Suppressor macrophage treated with lipopolysaccharide for 1 hour (primary cell): Measurements from ENCODE around the gene COL27A1.

Source experiments
- DNase-seq, 3 donors: peaks; one replicate each; pipeline ENCODE4 v3.0.0-alpha.2; 2020 to 2022

COL27A1 gene

GRCh38 chr9:114207845-114208244, 52.5 kb downstream of the COL27A1 start:
- DNase-seq, result no peak

GRCh38 chr9:114209151-114209550, 53.8 kb downstream of the COL27A1 start:
- no peak for DNase-seq

DNA sequence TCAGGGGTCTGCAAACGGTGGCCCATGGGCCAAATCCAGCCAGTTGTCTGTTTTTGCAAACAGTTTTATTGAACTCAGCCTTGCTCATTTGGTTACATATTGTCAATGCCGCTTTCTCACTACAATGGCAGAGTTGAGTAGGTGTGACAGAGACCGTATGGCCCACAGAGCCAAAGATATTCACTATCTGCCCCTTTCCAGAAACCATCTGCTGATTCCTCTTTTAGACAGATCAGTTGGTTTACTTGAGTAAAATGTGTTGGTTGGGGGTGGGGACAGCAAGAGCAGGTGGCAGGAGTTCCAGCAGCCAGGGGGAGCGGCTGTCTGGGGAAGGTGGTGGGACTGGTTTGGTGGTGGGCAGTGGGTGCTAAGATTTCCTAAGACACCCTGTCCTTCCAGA, 54.8 kb downstream of the COL27A1 start:
- DNase-seq, result no peak

GRCh38 chr9:114210691-114211276, 55.4 kb downstream of the COL27A1 start:
- DNase-seq, result no peak

DNA sequence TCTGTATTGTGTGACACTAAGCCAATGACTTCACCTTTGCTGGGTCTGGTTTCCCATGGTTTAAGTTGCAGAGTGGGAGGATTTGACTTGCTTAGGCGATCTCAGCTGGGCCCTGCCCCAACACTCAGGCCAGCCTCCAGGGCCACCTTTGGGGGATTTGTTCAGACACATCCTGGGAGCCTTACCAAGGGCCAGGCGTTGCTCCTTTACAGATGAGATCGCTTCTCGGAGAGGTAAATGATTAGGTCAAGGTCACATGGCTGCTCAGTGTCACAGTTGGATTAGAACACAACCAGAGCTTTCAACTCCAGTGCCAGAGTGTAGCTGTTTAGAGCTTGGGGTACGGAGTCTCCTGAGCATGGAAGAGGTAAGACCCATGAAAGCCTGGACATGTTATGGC, 57.5 kb downstream of the COL27A1 start:
- DNase-seq, result no peak

DNA sequence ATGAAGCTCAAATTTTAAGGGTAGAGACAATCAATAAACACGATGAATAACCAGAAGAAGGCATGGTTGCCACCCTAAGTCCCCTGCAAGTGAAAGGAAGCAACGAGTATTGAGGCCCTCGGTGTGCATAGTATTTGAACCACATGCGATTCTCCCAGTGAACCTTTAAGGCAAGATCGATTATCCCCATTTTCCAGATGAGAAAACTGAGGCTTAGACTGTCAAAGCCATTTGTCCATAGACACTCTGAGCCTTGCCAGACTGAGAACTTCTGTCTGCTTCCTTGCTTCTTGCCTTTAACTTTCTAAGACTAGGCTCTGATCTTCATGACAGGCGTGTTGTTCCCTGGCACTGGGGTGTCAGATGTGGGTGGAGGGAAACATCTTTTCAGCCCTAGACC, 58.2 kb downstream of the COL27A1 start:
- DNase-seq, result no peak

- DNase-seq, result no peak
Measured at GRCh38 chr9:114214181-114214580, 58.8 kb downstream of the COL27A1 start.

- no peak for DNase-seq
Measured at GRCh38 chr9:114214686-114215414, 59.5 kb downstream of the COL27A1 start.

GRCh38 chr9:114216081-114216480, 60.7 kb downstream of the COL27A1 start:
- DNase-seq, result no peak

- DNase-seq, result no peak
Measured at GRCh38 chr9:114216976-114217375, 61.6 kb downstream of the COL27A1 start.

DNA sequence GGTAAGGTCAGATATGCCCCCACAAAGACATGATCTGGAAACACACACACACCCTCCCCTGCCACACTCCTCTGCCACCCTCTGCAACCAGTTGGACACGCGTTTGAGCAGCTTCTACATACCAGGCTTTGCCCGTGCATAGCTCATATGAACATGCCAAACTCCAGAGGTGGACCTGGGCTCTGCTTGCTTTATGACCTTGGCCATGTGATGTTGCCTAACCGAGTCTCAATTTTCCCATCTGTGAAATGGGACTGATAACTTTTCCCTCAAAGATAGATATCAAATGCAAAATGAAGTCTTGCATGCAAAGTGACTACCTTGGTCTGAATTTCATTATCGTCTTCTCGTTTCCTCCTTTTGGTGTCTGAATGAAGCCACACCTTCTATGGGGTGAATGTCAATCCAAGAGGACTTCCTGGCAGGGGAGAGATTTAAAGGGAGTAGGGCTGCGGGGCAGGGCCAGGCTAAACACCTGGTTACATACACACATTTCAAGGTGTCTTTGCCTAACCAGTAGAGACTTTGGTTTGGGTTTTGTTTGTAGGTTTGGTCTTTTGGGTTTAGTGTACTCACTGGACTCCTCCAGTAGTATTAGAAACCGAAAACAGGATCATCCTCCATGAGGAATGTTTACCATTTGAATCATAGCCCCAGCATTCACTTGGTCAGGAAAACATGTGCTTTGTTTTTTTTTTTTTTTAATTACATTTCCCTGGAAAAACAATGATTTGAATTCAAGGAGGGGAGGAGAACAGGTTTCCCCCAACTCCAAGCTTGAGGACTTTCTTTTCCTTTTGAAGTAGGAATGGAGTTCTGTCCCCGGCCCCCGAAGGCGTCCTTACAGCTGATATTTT, 63.2 kb downstream of the COL27A1 start:
- DNase-seq, result no peak

DNA sequence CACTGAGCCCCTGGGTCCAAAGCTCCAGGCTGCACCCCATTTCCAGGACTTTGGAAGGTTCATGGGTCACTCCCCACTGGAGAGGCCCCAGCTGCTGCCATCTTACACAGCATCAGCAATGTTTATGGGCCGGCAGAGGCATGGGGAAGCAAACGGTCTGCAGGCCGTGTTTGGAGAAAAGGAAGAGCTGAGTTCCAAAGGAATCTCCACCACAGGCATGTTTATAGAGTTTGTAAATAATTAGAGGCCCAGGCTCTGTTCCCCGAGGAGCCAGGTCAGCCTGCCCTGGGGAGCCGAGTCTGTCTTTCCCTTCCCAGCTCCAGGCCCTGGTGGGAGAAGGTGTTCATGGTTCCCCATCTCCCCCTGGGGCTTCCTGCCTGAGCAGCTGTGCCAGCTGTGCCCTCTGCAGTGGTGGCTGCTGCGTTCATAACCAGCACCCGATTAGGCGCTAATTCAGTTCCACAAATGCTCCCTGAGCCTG, 64.8 kb downstream of the COL27A1 start:
- no peak for DNase-seq

DNA sequence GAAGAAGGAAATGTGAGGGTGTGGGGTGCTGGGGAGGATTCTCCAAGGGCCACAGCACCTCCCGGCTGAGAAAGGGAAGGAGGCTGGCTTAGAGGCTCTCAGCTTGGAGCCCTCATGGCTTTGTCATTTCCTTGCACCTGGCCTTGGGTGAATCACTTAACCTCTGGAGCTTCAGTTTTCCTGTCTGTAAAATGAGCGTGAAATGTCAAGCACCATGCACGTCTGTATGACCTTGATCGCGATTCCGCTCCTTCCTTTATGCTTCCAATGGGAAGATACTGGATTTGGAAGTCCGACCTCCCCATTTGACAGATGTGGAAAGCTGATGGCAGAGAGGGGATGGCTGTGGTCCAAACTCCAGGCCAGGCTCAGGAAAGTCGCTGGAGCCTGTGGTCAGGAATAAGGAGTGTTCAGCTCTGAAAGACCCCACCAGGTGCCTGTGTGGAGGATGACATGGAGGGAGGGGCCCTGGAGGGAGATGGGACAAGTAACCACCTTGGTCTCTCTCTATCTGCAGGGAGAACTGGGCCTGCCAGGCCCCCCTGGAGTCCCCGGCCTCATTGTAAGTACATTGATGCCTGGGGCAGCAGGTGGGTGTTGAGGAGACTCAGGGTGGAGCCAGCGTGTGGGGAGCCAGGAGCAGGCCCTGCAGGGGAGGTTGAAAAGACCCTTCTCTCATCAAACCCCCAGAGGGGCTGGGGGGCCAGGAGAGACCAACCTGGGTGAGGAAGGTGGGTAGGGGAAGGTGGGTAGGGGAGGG, 66.5 kb downstream of the COL27A1 start:
- DNase-seq, result no peak

- peak; percentile 49 to 63 (median 62) for DNase-seq
Measured at GRCh38 chr9:114223564-114224246, 68.4 kb downstream of the COL27A1 start.

- DNase-seq, result no peak
Measured at GRCh38 chr9:114224247-114224610, 68.9 kb downstream of the COL27A1 start.

DNA sequence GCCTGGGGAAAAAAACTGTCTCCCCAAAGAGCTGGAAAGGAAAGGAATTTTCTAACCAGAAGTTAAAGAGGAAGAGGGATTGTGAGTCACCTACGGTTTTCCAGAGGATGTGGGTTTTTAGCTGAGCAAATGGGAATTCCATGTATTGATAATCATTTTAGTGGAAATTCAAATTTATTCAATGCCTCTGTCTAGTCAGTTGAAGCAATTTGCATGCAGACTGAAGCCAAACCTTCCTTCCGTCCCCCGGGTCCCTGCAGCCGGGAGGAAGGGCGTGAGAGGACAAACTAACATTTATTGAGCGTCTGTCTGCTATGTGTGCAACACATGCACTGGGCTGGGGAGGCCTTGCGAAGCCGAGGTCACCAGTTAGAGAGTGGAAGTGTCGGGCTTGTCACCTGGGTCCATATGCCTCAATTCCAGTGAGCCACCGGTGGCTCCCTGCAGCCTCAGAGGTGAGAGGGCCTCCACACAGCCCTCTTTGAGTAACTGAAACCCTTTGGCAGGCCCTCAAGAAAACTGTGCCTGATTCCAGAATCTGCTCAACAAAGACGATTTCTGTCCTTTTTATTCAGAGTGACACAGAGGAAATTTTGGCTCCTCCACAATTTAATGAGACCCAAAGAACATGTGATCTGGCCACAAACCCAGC, 70.3 kb downstream of the COL27A1 start:
- DNase-seq, result no peak

GRCh38 chr9:114226246-114227055, 71.1 kb downstream of the COL27A1 start:
- no peak for DNase-seq

DNA sequence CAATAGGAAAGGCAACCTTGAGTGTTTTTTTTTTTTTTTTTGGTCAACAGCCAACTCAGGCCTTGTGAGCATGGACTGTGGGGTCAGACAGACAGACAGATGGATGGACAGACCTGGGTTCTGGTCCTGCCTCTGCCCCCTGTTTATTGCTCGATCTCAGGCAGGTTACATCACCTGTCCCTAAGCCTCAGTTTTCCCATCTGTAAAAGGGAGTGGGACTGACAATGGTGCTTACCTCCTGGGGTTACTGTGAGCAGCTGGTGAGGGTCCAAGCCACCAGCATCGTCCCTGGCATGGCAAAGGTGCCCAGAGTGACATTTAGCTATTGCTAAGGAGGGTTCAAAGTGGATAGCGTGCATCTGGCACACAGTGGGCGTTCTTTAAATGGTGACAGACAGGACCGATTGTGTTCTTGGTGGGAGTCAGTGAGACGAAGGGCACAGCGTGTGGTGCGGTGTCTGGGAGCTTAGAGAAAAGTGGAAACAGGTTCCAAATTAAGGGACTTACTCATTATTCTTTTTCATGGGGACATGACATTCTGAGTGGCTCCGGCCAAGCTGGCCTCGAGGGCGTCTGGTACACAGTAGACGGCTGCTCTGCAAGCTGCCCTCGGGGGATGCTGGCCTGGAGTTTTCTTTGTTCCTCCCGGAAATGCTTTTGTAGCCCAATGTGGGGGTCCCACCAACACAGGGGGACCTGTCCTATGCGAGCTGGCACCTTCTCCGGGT, 72.1 kb downstream of the COL27A1 start:
- no peak for DNase-seq

DNA sequence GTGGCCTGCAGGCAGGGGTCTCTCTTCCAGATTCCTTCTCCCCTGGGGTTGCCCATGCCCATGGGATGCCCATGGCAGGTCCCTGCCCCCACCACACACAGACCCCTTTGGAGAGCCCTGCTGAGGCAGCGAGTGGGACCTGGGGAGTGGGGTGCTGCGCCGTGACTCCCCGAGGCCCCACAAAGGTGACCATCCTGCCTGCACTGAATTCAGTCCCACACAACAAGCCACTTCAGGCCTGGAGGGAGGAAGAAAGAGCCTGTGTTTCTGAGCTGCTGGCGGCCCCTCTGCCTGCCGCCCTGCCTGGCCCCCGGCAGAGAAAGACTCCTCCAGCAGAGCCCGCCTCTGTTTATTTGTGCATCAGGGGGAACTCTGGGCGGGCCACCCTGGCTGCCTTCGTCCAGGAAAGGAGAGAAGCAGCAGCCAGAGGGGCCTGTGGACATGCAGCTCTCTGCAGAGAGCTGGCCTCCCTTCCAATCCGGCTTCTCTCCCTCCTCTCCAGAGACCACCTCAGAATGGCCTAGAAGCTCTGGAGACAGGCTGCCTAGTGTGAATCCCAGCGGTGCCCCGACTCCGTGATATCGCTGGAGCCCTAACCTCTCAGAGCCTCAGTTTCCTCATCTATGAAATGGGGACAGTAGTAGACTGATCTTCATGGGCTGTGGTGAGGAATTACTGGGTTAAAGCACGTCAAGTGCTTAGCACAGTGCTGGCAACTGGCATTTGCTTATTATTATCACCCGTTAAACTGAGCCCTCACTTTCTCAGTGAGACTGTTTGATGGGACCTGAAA, 72.9 kb downstream of the COL27A1 start:
- no peak for DNase-seq
